Measurements from ENCODE around the gene TRIM33.

Gene TRIM33

DNA sequence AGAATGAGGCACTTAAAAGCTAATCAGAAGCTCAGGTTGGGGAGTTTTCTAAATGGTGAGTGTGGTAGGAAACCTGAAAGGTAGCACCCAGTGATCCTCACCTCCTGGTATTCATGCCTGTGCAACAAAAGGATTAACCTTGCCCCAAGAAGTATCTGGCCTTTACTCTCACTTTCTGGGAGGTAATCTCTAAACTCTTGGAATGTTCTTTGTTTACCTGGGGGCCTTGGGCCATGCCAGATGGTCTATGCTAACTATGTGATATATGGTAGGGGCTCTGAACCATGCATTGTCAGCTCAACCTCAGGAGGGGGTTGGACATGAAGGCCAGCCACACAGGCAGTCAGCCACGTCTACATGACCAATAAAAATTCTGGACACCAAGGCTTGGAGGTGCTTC, 24.4 kb upstream of the TRIM33 start:
- TF ChIP-seq, protein P1, sequence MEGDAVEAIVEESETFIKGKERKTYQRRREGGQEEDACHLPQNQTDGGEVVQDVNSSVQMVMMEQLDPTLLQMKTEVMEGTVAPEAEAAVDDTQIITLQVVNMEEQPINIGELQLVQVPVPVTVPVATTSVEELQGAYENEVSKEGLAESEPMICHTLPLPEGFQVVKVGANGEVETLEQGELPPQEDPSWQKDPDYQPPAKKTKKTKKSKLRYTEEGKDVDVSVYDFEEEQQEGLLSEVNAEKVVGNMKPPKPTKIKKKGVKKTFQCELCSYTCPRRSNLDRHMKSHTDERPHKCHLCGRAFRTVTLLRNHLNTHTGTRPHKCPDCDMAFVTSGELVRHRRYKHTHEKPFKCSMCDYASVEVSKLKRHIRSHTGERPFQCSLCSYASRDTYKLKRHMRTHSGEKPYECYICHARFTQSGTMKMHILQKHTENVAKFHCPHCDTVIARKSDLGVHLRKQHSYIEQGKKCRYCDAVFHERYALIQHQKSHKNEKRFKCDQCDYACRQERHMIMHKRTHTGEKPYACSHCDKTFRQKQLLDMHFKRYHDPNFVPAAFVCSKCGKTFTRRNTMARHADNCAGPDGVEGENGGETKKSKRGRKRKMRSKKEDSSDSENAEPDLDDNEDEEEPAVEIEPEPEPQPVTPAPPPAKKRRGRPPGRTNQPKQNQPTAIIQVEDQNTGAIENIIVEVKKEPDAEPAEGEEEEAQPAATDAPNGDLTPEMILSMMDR (conservative IDR thresholded peaks at IDR 0.05; ENCODE audit: low read length), result no peak
- no peak overlapping the region for H3K4me3 ChIP-seq (ENCODE audit: low read length)
- DNase-seq (ENCODE audit: low read depth), result no peak

DNA sequence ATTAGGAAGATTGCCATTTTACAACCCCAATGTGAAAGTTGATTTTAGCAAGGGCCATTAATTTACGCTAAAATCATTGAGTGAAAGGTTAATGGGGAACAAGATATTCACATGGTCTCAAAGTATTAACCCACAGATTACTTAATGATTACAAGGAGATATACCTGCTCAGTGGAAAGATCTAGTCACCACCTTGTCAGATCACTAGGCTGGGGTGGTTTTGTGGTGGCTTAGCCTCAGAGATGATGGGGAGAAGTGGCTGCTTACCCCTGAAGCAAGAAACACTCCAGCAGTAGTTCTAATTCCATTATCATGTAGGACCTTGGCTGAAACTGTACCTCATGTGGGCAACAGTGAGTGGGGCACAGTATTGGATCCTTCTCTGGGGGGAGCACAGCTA, 20.1 kb upstream of the TRIM33 start:
- H3K4me3 ChIP-seq (ENCODE audit: low read length), result no peak overlapping the region
- DNase-seq (ENCODE audit: low read depth), result no peak
- TF ChIP-seq, protein P1 (conservative IDR thresholded peaks at IDR 0.05; ENCODE audit: low read length), result no peak

DNA sequence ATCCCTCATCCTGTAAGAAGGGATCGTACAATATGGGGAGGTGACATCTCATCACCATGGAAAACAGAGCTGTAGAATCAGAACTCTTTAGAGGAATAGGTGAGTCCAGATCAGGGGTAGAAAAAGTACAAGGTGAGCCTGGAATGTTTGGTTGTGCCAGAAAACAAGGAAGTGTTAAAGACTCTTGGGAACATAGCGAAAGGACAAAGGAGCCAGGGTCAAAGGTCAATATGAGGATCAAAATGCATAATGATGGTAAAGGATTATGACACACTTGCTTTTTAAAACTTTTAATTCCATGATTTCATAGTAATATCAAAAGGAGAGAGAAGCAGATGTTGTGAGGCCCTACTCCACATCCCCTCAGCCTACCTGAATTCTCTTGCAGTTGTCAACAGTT, 19.2 kb upstream of the TRIM33 start:
- TF ChIP-seq, protein P1 (conservative IDR thresholded peaks at IDR 0.05; ENCODE audit: low read length), result no peak
- no peak overlapping the region for H3K4me3 ChIP-seq (ENCODE audit: low read length)
- DNase-seq (ENCODE audit: low read depth), result no peak

DNA sequence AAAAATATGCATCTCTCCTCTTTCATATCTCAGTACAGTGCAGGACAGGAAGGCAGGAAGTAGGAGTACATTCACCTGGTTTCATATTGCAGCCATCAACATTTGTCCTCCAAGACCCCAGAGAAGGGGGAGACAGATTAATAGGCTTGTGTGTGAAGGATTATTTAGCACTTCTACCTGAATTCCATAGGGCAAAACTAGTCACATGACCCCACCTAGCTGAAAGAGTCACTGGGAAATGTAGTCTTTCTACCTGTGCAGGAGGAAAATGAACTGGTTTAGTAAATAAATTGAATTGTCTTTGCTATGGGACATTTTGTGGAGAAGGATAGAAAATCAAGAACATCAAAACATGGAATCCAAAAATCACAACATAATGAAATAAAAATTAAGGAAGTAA, 13.9 kb upstream of the TRIM33 start:
- TF ChIP-seq, protein P1 (conservative IDR thresholded peaks at IDR 0.05; ENCODE audit: low read length), result no peak
- DNase-seq (ENCODE audit: low read depth), result no peak

GRCh38 chr1:114522264-114522575, 11.2 kb upstream of the TRIM33 start:
- TF ChIP-seq, protein P1 (conservative IDR thresholded peaks at IDR 0.05; ENCODE audit: low read length), result no peak
- H3K4me3 ChIP-seq (ENCODE audit: low read length), result no peak overlapping the region
- no peak for DNase-seq (ENCODE audit: low read depth)

More for the DNA sequence above, 13.9 kb upstream of the TRIM33 start:
- H3K4me3 ChIP-seq (ENCODE audit: low read length), result no peak overlapping the region

DNA sequence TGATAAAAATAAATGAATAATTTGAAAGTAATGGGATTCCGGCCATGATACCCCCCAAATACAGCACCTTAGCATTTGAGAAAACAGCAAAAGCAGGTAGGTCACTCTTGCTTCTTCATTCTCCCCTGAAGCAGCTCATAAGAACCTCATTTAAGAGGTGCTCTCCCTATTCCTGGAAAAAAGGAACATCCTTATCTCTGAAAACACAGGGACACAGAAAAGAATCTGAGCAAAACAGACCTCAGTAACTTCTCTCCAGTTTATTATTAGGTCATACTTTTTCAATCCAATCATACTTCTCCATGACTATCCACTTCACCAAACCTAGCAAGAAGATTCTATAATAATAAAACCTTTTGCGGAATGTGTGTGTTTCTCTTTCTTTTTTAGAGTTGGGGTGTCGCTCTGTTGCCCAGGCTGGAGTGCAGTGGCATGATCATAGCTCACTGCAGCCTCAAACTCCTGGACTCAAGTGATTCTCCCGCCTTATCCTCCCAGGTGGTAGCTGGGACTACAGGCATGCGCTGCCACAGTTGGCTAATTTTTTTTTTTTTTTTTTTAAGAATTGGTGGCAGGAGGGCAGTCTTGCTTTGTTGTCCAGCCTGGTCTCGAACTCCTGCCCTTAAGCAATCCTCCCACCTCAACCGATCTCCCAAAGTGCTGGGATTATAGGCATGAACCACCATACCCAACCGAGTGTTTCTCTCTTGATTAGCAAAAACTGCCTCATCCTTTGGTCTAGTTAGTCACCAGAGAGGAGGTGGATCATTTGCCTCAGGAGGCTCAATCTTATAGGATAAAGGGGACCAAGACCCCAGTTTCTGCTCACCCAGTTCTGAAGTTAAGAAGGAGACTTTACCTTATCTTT, 10.6 kb upstream of the TRIM33 start:
- TF ChIP-seq, protein P1 (conservative IDR thresholded peaks at IDR 0.05; ENCODE audit: low read length), result no peak
- DNase-seq (ENCODE audit: low read depth), result no peak
- H3K4me3 ChIP-seq (ENCODE audit: low read length), result no peak overlapping the region

DNA sequence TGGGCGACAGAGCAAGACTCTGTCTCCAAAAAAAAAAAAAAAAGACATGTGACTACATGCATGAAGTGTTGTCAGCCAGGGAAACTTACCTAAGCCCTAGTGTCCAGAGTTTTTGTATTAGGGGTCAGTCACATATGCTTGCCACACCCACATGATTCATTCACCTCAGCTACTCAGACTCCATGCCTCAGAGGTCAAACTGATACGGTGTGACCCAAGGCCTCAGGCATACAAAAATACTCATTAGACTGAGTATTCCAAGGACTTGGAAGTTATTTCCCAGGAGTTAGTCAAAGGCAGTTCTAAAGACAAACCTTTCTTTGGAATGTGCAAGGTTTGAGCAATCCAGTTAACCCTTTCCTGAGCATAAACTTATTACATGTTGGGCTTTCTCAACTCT, 6.3 kb upstream of the TRIM33 start:
- TF ChIP-seq, protein P1 (conservative IDR thresholded peaks at IDR 0.05; ENCODE audit: low read length), result no peak

More for the DNA sequence above, 6.3 kb upstream of the TRIM33 start:
- DNase-seq (ENCODE audit: low read depth), result no peak
- no peak overlapping the region for H3K4me3 ChIP-seq (ENCODE audit: low read length)

Data from AG10803 (cell line).